Liver (tissue), 5 donors: ENCODE results near the gene CC2D1B. TPM values are rescaled to one million over a fixed set of nuclear protein-coding genes. Genes with fewer than 3 reads are reported as not detected.

Experiments used
- FOXA2 ChIP-seq: IDR thresholded peaks from 2 replicates; pipeline ENCODE4 v1.6.1; 2016; ENCODE audit warnings: antibody characterized with exemption
- HNF4G ChIP-seq: IDR thresholded peaks from 2 replicates; pipeline ENCODE4 v1.6.1; 2016; ENCODE audit warnings: antibody characterized with exemption
- polyA plus RNA-seq, 2 donors: library from polyadenylated mRNA; stranded (reverse) in 1 of 2; unstranded in 1 of 2; fragments of 200-250 nt in 1 of 2; fragments of >200 nt in 1 of 2; fragmentation: Nextera tagmentation in 1 of 2; extraction: Ambion mirVana in 1 of 2; gene quantifications; one replicate each; pipeline versions ENCODE4 v1.2.1 to v1.2.3, GENCODE V29; 2013 to 2015
- total RNA-seq, 2 donors: library from RNA; depleted of rRNA; stranded (reverse); fragments of >200 nt; gene quantifications; one replicate each; pipeline ENCODE4 v1.2.3, GENCODE V29; 2014
- TF ChIP-seq, protein P1 (sequence below): fragments of 150-350 bp; IDR thresholded peaks from 2 replicates; pipeline ENCODE4 v1.5.1; 2017; ENCODE audit warnings: improper control_type of control experiment, low read depth, low read length; ENCODE audit not compliant: missing input control
- donor health status: healthy.
- donor health status: healthy.
- donor health status: healthy.

Gene CC2D1B
- total and polyA plus RNA-seq, 4 donors = 4.5 to 15.7 (median 7.5) TPM

DNA sequence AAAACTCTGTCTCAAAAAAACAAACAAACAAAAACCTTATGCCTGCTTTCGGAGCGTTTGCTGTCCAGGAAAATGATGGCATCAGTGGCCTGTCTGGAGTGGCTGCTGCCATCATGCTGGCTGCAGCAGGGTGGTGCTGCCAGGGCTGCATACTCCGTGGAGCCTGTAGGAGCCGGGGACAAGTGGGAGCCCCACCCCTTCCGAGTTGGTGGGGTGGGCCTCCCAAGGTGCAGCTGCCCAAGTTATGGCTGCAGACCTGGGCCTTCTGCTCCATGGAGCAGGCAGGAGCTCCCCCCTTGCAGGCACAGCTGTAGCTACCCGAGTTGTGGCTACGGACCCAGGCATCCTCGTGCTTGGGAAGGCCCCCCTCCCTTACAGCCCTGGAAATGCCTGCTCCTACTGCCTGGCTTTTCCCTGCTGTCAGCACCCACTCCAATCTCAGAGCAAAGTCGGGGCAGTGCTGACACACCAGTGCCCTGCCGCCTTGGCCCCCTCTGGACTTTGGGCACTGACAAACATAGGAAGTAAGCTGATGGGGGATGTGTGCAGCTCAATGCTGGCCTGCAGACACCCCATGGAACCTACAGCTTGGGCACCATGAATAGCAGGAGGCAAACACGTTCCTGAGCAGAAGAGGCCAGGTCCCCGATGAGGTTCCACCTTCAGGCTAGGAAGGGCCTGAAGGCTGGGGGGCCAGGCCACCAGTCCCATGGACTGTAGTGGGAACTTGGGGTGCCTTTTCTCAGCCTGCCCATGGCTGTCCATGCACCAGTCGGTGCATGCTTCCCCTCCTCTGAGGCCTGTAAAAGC is 60.4 kb downstream of the CC2D1B start (continued):
- TF ChIP-seq, protein P1, sequence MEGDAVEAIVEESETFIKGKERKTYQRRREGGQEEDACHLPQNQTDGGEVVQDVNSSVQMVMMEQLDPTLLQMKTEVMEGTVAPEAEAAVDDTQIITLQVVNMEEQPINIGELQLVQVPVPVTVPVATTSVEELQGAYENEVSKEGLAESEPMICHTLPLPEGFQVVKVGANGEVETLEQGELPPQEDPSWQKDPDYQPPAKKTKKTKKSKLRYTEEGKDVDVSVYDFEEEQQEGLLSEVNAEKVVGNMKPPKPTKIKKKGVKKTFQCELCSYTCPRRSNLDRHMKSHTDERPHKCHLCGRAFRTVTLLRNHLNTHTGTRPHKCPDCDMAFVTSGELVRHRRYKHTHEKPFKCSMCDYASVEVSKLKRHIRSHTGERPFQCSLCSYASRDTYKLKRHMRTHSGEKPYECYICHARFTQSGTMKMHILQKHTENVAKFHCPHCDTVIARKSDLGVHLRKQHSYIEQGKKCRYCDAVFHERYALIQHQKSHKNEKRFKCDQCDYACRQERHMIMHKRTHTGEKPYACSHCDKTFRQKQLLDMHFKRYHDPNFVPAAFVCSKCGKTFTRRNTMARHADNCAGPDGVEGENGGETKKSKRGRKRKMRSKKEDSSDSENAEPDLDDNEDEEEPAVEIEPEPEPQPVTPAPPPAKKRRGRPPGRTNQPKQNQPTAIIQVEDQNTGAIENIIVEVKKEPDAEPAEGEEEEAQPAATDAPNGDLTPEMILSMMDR = no peak
- no peak for TF ChIP-seq HNF4G
- TF ChIP-seq FOXA2 = no peak

Other genes with a start within 250 kb of the CC2D1B start
- gene ZFYVE9, start 224.1 kb downstream of the CC2D1B start, total RNA-seq = 10 to 100 TPM in 1 of 2 donors, 1 to 10 TPM in 1; 9.9 to 20.9 TPM
- gene ZFYVE9, start 224.1 kb downstream of the CC2D1B start, polyA plus RNA-seq = 1 to 10 TPM; 3.8 to 5.6 TPM
- 10 to 100 TPM in 1 of 2 donors, under 1 TPM in 1; 0.33 to 16.6 TPM for gene ORC1, start 38.2 kb upstream of the CC2D1B start, total RNA-seq
- under 1 TPM; 0.31 to 0.53 TPM for gene ORC1, start 38.2 kb upstream of the CC2D1B start, polyA plus RNA-seq
- 10 to 100 TPM in 1 of 2 donors, 1 to 10 TPM in 1; 8.1 to 10.3 TPM for gene PRPF38A, start 38.4 kb upstream of the CC2D1B start, total RNA-seq
- 1 to 10 TPM; 5.9 to 9.1 TPM for gene PRPF38A, start 38.4 kb upstream of the CC2D1B start, polyA plus RNA-seq
- gene TUT4, start 186.9 kb upstream of the CC2D1B start, total RNA-seq = 10 to 100 TPM; 20.0 to 28.0 TPM
- 10 to 100 TPM; 12.2 to 28.0 TPM for gene TUT4, start 186.9 kb upstream of the CC2D1B start, polyA plus RNA-seq
- 10 to 100 TPM in 1 of 2 donors, 1 to 10 TPM in 1; 4.7 to 33.0 TPM for gene GPX7, start 236.2 kb upstream of the CC2D1B start, total RNA-seq
- gene GPX7, start 236.2 kb upstream of the CC2D1B start, polyA plus RNA-seq = 1 to 10 TPM; 3.9 to 7.0 TPM